Activated naive CD4-positive, alpha-beta T cell treated with anti-CD3 and anti-CD28 coated beads, Interleukin-2, amount 50 U/mL, for 72 hours (primary cell): ENCODE results near the gene SPATA25. TPM values are rescaled to one million over a fixed set of nuclear protein-coding genes. Genes with fewer than 3 reads are reported as not detected.
"Not testable (repeated sequence)": the region's sequence is repeated elsewhere in the genome, so short reads cannot be mapped to it uniquely, and the experiment has no call there.

Source experiments
- ATAC-seq, 2 donors: fragments of 150-1000 bp; cut with Tn5 transposase; 2 replicates each; pipeline ENCODE4 v1.10.0; 2021; ENCODE audit warnings: mild to moderate bottlenecking in 2 of 2, moderate library complexity in 2 of 2
- DNase-seq, 2 donors: peaks; one replicate each; pipeline ENCODE4 v3.0.0; 2021 to 2022; ENCODE audit warnings: low spot score in 2 of 2
- H3K27ac Mint-ChIP-seq, 2 donors: one replicate each; pipeline ENCODE4 v1.8.0; 2022; ENCODE audit warnings: mild to moderate bottlenecking in 2 of 2, mixed read lengths in 2 of 2
- H3K36me3 Mint-ChIP-seq, 2 donors: one replicate each; pipeline ENCODE4 v1.8.0; 2022; ENCODE audit warnings: mixed read lengths in 2 of 2
- H3K9me3 Mint-ChIP-seq, 2 donors: one replicate each; pipeline ENCODE4 v1.8.0; 2022; ENCODE audit warnings: mixed read lengths in 2 of 2
- total RNA-seq, 2 donors: library from RNA; stranded (reverse); gene quantifications; one replicate each; pipeline ENCODE4 v1.2.3, GENCODE V29; 2022

The SPATA25 gene
- total RNA-seq, 2 donors from 2014 or later = 0.64 to 1.8 TPM

DNA sequence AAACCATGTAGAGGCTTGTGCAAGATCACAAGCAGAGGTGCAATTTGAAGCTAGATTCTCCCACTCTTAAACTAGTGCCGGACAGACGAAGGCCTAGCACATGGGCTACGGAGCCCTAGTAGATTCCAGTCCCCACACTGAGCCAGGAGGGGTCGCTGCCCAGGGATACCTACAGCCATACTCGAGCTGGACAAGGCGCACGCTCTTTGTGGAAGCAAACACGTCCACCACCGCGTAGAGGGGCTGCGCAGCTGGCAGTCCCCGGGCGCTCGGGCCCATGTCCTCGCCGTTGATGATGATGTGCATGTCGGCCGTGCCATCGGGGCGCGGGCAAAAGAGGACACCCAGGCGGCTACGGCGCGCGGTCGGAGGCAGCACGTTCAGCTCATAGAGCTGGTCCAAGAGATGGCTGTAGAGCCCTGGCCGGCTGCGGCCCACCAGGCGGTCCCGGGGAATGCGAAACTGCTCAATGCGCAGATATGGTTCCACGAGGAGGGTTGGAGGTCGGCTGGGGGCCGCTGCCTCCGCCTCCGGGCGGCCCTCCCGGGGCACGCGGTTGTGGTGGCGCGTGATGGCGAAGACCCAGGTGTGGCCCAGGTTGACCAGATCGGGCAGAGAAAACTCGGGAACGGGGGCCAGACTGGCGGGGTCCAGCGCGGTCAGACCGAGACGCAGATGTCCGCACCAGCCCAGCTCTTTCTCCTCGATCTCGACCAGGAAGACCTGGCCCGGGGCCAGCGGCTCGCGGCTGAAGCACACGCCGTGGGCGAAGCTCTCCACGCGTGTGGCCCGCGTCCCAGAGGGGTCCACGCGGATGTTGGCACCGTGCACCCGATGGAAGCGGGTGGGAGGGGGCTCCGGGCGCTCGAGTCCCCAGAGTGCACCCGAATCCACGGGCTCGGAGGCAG, 2.9 kb upstream of the SPATA25 start:
- Mint-ChIP-seq H3K36me3 (peaks cover 0 to 8% of the 10 kb centered on the region in 2 donors), H3K9me3 (no peaks in the 10 kb centered on the region), H3K27ac (peak overlapping the region; percentile 91 to 93)
- peak in 1 of 2 donors; percentile 60 for DNase-seq
- peak; percentile 15 to 62 for ATAC-seq

DNA sequence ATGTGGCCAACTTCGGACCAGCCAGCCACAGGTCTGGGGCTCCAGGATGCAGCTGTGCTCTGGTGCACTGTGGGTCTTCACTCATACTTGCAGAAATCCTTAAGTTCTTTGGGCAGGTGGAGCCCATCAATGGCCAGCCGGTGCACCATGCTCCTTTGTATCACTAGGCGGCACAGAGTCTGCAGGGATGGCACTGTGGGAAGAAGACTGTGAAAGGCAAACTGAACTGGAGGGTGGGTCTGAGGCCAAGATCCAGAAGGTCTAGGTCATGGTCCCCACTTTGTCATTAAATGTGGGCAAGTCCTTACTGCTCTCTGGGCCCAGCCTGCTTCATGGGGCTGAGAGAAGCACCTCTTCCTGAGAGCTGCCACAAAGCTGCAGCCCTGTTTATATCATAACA, 1.3 kb upstream of the SPATA25 start:
- Mint-ChIP-seq H3K27ac (no peak overlapping the region), H3K9me3 (no peaks in the 10 kb centered on the region), H3K36me3 (peaks cover 0 to 2% of the 10 kb centered on the region in 2 donors)
- ATAC-seq = no peak
- no peak for DNase-seq

DNA sequence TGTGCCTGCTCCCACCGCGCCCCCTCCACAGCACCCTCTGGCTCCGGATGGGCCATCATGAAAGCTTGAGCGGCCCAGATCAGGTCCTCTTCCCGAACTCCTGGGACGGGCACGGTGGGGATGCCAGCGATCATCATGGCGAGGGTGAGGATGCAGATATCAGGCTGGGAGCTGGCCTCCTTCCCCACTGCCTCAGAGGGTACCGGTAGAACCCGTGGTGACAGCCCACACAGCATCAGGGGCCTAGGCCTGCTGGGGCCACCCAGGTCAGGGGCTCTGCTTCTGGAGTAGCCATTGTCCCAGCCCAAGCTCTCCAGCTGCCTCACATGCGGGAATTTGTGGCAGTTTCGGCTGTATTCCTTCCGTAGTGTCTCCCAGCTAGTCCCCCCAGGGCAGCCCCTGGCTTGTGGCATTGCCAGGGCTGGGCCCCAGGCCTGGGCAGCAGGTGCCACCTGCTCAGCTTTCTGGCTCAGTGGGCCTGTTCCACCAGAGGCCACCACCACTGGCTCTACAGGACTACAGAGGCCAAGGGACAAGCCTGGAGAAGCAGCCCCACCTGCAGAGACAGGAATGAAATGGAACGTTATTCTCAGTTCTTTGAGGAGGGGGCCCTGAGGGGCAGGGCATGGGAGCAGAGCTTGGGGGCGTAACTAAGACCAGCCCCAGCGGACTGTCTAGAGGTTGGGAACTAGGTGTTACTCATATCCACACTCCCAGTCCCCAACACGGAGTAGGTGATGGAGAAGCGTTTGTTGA, 654 bp downstream of the SPATA25 start:
- ATAC-seq (no peak), DNase-seq (no peak)
- H3K36me3 Mint-ChIP-seq = peaks cover 16 to 17% of the 10 kb centered on the region in 2 donors
- no peaks in the 10 kb centered on the region for H3K9me3 Mint-ChIP-seq
- H3K27ac Mint-ChIP-seq = no peak overlapping the region

DNA sequence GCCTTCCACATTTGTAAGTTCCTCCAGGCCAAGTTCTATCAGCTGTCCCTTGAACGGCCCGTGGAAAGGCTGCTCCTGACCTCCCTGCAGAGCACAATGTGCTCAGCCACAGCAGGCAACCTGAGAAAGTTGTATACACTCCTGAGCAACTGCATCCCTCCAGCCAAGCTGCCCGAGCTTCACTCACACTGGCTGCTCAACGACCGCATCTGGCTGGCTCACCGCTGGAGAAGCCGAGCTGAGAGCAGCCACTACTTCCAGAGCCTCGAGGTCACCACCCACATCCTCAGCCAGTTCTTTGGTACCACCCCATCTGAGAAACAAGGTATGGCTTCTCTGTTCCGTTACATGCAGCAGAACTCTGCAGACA, 4.3 kb downstream of the SPATA25 start:
- peaks cover 21% of the 10 kb centered on the region in 2 donors for H3K36me3 Mint-ChIP-seq
- H3K27ac Mint-ChIP-seq = peak overlapping the region; percentile 77 to 91
- DNase-seq = no peak
- H3K9me3 Mint-ChIP-seq = no peaks in the 10 kb centered on the region
- no peak for ATAC-seq

DNA sequence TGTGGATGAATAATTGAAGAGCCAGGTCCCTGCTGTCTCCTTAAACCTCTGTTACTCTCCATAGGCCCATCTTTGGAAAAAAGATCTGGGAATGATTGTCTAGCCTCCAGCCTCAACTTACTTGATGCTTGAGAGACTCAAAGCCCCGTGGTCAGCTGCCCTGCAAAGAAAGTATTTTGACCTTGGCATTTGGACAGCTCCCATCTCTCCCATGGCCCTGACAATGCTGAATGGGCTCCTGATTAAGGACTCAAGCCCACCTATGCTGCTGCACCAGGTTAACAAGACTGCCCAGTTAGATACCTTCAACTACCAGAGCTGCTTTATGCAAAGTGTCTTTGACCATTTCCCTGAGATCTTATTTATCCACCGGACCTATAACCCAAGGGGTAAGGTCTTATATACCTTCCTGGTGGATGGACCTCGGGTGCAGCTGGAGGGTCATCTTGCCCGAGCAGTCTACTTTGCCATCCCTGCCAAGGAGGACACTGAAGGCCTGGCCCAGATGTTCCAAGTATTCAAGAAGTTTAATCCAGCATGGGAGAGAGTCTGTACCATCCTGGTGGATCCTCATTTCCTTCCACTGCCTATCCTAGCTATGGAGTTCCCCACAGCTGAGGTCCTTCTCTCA, 4.8 kb downstream of the SPATA25 start:
- peak overlapping the region; percentile 77 to 91 for H3K27ac Mint-ChIP-seq
- peaks cover 21% of the 10 kb centered on the region in 2 donors for H3K36me3 Mint-ChIP-seq
- H3K9me3 Mint-ChIP-seq = no peaks in the 10 kb centered on the region

DNA sequence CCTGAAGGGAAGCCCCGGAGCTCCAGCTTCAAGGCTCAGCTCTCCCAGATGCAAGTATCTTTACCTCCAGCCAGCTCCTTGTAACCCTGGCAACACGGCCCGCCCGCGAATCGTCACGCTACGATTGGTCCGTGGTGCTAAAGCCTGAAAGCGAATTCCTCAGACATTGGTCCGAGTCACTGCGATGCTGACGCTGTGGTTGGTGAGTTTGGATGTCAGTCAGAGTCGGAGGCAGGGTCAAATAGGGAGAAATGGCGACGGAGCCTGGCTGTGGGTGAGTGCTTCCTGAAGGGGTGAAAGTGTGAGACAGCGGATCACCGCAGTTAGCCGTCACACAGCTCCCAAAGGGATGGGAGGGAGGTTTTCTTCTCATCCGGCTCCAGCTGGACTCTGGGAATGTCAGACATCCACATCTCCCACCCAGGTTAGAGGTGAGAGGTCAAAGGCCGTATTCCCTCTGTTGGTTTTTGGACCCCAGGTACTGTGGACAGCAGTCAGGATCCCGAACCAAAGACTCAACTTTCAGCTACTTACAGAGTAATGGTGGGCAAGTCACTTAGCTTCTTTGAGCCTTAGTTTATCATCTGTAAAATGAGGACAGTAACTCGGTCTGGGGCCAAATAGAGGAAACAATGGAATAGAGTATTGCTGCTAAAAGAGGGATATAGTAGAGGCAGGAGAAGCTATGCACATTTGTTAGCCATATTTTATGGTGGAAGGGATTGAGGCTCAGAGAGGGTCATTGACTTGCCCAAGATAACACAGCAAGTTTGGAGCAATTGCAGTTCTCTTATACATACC, 6.2 kb downstream of the SPATA25 start, which contains the start of gene ZSWIM1:
ZSWIM1 (plus strand) TSS at position 240 of the 801 bp plus-strand sequence. CDS start 1,366 bp downstream, outside the sequence.
- Mint-ChIP-seq H3K36me3 (peaks cover 21% of the 10 kb centered on the region in 2 donors), H3K27ac (peak within 1 kb of the TSS; percentile 91 to 94), H3K9me3 (no peaks in the 10 kb centered on the region)
- peak; percentile 95 to 98 for ATAC-seq
- DNase-seq = peak; percentile 98

More for the DNA sequence above, 4.8 kb downstream of the SPATA25 start:
- DNase-seq (no peak), ATAC-seq (no peak)

DNA sequence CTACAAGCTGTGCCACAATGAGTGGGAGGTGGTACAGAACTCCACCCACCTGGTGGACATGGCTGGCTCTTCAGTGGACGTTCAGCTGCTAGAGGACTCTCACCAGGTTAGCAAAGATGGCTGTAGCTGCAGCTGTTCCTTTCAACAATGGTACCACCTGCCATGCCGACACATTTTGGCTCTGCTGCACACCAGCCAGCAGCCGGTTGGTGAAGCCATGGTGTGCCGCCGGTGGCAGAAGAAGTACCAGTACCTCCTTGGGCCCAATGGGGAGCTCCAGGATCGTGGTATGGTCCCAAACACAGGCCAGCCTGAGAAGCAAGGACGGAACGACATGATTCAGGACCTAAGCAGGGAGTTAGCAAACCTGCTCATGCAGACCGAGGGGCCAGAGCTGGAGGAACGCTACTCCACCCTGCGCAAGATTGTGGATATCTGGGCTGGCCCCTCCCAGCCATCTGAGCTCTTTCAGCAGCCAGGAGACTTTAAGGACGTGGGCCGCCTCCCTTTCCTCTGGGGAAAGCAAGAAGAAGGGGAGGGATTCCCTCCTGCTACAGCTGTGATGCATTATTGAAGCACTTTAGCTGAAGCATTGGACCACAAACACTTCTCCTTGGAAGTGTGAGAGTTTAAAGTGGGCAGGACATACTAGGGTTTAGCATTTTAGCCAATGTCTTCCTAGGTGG, 9.2 kb downstream of the SPATA25 start:
- DNase-seq (no peak), ATAC-seq (no peak)
- Mint-ChIP-seq H3K27ac (no peak overlapping the region), H3K9me3 (no peaks in the 10 kb centered on the region), H3K36me3 (peaks cover 15 to 17% of the 10 kb centered on the region in 2 donors)

DNA sequence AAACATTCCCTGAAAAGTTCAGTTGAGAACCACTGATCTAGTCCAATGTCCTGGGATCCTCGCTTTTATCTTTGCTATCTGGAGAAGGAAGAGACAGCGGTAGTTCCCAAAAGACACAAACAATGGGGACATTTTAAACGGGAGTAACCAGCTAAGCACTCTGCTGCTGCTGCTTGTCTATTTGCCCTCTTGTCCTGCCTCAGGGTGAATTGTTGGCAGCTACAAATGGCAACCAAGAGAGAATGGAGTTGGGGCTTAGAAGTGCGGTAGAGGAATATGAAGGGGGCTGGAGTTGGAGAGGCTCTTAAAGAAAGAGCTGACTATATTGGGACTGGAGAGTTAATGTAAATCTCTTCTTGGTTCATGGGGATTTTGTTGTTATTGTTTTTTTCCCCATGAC, 12.8 kb downstream of the SPATA25 start:
- DNase-seq (no peak), ATAC-seq (no peak)
- Mint-ChIP-seq H3K36me3 (peaks cover 0 to 5% of the 10 kb centered on the region in 2 donors), H3K9me3 (no peaks in the 10 kb centered on the region), H3K27ac (no peak overlapping the region)

DNA sequence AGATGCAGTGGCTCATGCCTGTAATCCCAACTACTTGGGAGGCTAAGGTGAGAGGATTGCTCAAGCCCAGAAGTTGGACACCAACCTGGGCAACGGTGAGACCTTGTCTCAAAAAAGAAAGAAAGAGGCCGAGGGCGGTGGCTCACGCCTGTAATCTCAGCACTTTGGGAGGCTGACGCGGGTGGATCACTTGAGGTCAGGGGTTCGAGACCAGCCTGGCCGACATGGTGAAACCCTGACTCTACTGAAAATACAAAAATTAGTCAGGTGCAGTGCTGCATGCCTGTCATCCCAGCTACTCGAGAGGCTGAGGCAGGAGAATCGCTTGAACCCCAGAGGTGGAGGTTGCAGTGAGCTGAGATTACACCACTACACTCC, 13.3 kb downstream of the SPATA25 start:
- not testable (repeated sequence) for DNase-seq, H3K36me3 Mint-ChIP-seq, ATAC-seq, H3K9me3 Mint-ChIP-seq
- peak overlapping the region in 1 of 2 donors; percentile 66 for H3K27ac Mint-ChIP-seq

DNA sequence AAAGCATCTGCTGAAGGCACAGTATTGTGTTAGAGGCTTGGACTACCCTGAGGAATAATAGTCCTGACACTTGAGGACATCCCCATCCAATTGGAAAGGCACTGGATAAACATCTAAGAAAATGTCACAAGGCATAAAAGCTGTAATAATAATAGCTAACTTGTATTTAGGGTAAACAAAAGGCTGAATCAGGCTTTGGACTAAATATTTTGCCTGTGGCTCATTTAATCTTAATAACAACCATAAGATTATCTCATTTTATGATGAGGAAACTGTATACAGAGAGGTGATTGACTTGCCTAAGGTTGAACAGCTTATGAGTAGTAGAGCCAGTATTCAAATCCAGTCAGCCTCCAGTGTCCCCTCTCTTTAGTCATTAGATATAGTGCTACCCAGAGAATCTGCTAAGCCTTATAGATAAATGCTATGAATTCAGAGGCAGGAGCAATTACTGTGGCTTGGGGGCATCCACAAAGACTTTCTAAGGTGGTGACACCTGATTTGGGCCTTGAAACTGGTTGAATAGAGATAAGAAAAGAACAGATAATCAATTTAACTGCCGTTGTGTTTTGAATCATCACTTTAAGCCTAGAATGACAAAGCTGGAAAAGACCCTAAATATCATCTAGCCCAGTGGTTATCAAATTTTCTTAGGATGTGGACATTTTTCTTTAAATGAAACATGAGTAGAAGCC, 13.9 kb downstream of the SPATA25 start:
- DNase-seq (no peak), ATAC-seq (no peak)
- Mint-ChIP-seq H3K36me3 (peaks cover 0 to 5% of the 10 kb centered on the region in 2 donors), H3K9me3 (no peaks in the 10 kb centered on the region), H3K27ac (no peak overlapping the region)

DNA sequence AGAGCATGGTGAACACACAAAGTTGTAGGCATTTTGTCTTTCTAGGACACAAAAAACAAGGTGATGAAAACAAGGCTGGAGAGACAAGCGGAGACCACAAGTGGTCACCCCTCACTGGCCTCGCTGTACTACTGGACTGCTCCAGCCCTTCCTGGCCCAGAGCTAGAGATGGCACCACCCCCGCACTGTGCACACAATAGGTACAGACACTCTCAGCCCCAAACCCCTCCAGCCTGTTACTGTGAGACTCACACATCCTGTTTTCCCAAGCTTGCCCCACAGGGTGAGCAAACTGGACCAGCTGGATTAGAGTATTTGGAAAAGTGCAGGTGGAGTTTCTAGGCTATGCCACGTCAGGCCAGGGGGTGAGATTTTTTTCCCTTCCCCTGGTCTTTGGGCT, 14.8 kb downstream of the SPATA25 start:
- Mint-ChIP-seq H3K27ac (no peak overlapping the region), H3K9me3 (no peaks in the 10 kb centered on the region), H3K36me3 (peaks cover 0 to 5% of the 10 kb centered on the region in 2 donors)
- no peak for DNase-seq
- no peak for ATAC-seq

DNA sequence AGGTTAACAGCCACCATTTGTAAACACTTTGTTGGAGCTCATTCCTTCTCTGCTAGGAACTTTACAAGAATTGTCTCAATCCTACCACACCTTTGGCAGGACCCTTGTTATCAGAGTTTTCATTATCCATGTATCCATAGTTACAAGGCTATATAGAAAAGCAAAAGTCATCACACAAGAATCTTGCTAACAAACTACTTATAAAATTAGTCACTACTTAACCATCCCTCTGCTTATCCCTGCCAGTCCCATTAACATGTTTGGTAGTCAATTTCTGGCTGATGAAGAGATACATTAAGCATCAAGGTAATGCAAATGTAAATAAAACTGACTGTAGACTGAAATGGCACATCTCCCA, 19.6 kb downstream of the SPATA25 start:
- ATAC-seq (no peak), DNase-seq (no peak)
- Mint-ChIP-seq H3K9me3 (no peaks in the 10 kb centered on the region), H3K36me3 (peaks cover 0 to 5% of the 10 kb centered on the region in 2 donors), H3K27ac (no peak overlapping the region)

DNA sequence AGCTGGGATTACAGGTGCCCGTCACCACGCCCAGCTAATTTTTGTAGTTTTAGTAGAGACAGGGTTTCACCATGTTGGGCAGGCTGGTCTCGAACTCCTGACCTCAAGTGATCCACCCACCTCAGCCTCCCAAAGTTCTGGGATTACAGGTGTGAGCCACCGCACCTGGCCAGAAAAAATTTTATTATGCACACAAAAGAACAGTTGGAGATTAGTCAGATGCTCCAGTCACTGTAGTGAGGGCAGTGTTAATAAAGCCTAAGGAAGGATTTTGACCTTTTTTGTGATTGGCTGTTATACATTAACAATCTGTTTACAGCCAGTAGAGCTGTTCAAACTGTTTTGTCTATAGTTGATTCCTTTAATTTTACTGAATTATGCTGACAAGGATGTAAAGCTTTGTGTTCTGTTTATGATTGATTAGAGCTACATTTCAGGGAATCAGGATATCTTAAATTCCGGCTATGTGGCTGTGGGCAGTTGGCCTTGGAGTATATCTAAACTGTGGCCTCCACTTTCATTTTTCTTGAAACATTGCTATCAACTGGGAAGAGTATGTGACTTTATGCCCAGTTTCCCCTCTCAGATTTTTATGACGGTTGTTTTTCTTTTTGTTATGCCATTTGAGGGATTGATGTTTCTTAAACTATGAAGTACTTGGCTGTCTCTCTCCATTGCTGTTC, 20.1 kb downstream of the SPATA25 start:
- ATAC-seq (no peak), DNase-seq (no peak)
- Mint-ChIP-seq H3K9me3 (no peaks in the 10 kb centered on the region), H3K27ac (no peak overlapping the region), H3K36me3 (peaks cover 0 to 3% of the 10 kb centered on the region in 2 donors)

DNA sequence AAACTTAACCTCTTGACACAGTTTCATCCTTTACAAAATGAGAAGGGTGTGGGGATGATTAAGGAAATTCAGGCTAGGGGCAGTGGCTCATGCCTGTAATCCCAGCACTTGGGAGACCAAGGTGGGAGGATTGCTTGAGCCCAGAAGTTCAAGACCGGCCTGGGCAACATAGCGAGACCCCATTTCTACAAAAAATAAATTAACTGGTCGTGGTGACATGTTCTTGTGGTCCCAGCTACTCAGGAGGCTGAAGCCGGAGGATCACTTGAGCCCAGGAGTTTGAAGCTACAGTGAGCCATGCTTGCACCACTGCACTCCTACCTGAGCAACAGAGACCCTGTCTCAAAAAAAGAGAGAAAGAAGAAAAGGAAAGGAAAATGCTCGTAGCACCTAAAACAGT, 21.0 kb downstream of the SPATA25 start:
- DNase-seq = no peak
- H3K36me3 Mint-ChIP-seq = no peaks in the 10 kb centered on the region
- no peak for ATAC-seq
- peak overlapping the region in 1 of 2 donors; percentile 65 for H3K27ac Mint-ChIP-seq
- no peaks in the 10 kb centered on the region for H3K9me3 Mint-ChIP-seq
